NCI-H2107 treated with DMSO at 0.1 percent for 48 hours (cell line): Measurements from ENCODE around the gene CRYGS.
"Not testable (repeated sequence)": the region's sequence is repeated elsewhere in the genome, so short reads cannot be mapped to it uniquely, and the experiment has no call there.

Source experiments
- DNase-seq: peaks from one replicate; lab custom pipeline; 2025; ENCODE audit not compliant: unreplicated experiment; lab: John Stamatoyannopoulos, UW

The CRYGS gene

GRCh38 chr3:186544281-186544680, at the start of gene CRYGS:
TSS of gene CRYGS (minus strand) at chr3:186544380. CDS start at chr3:186544326, 54 bp downstream.
- no peak for DNase-seq

GRCh38 chr3:186593862-186594261, 49.7 kb upstream of the CRYGS start:
- no peak for DNase-seq

DNA sequence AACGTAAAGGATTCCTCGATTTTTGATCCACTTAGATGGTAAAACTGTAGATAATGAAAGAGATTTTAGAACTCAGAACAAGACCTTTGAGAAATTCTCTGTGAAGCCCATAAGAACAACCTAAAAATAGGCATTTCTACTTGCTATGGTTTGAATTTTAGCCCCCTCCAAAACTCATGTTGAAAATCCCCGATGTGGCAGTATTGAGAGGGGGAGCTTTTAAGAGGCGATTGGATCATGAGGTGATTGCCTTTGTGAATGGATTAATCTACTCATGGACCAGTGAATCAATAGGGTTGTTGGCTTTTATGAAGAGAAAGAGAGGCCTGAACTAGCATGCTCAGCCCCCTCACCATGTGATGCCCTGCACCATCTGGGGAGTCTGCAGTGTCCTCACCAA, 48.5 kb upstream of the CRYGS start:
- DNase-seq, result no peak

DNA sequence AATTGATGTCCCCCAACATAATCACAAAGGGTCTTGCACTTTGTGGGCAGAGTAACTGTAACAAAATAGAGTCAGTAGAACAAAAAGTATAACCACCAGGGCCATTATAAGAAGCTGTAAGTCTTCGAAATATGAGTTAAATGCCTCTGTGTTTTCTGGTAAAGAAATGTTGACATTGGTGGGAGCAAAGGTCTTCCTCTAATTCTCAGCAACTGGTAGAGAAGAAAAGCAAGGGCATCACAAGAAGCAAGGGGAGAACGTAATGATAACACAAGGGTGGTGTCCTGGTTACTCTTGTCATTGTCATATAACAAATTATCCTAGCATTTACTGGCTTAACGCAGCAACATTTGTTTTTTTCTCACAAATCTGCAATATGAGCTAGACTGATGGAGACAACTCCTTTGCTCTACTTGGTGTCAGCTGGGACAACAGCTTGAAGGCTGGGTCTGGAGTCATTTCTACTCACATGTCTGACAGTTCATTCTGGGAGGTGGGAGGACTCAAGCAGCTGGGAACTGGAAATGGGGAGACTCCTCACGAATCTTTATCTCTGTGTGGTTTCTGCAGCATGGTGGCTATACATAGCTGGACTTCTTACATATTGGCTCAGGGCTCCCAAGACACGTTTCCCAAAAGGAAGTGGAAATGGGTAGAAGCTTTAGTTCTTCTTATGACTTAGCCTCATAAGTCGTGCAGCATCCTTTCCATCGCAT, 46.6 kb upstream of the CRYGS start:
- no peak for DNase-seq

GRCh38 chr3:186589856-186590579, 45.8 kb upstream of the CRYGS start:
- DNase-seq, result peak; percentile 73

- DNase-seq, result no peak
Measured at GRCh38 chr3:186589121-186589520, 44.9 kb upstream of the CRYGS start.

DNA sequence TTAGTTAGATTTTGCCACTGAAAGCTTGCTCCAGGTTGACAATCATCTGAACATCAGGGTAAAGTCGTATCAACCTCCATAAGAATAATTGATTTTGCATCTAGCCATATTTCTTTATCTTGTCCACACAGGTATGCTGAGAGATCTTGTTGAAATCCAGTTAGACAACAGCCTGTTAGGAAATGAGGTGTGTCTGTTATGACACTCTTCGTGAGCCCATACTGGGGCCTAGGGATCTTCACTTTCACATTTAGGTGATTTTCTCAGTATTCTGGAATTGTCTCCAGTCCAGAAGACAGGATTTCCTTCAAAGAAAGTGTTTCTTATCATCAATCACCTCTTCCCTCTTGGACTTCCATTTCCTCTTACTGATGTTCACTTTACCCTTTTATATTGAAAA, 44.5 kb upstream of the CRYGS start:
- DNase-seq, result no peak

DNA sequence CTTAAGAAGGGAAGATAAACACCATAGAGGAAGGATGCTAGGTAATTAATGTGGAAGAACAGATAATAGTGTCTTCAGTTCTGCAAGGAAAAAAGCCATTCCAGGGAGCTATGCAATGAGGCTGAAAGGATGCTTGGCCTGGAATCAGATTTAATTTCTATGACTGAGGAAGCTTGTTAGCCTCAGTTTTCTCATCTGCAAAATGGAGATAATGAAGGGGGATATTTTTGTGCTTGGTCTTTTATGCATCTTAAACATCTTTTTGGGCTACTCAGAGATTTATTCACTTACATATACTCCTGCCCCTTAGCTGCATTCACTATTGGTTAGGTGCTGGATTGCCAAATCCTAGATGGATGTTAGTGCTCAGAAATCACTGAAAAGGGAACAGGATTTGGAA, 43.0 kb upstream of the CRYGS start:
- no peak for DNase-seq

DNA sequence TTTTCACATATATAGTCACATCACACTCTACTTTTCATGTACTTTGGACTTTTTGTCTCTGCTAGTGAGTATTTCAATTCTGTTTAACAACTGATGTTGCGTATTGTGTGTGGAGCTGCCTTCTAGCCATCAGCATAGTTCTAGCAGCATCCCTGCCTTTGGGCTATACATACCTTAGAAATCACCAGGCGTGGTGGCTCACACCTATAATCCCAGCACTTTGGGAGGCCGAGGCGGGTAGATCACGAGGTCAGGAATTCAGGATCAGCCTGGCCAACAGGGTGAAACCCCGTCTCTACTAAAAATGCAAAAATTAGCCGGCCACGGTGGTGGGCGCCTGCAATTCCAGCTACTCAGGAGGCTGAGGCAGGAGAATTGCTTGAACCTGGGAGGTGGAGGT, 42.1 kb upstream of the CRYGS start:
- DNase-seq, result not testable (repeated sequence)

- no peak for DNase-seq
Measured at GRCh38 chr3:186583831-186584230, 39.7 kb upstream of the CRYGS start.

DNA sequence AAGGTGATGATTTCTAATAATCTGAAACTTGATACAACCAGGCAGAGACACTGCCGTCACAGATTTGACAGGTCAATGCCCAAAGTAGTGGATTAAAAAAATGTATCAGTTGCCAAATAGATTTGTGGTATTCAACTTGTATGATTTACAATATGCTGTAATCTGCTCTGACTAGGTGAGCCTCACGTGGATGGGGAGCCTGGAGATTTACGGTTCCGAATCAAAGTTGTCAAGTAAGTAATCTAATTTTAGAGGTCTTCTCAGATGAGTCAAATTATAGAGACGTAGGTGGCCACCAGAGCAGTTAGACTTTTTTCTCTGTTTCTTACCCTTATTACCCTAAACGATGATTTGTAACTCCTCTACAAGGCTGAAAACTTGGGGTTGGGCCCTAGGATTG, 38.4 kb upstream of the CRYGS start:
- DNase-seq, result no peak

- no peak for DNase-seq
Measured at GRCh38 chr3:186580785-186581184, 36.6 kb upstream of the CRYGS start.

- DNase-seq, result no peak
Measured at GRCh38 chr3:186577521-186577920, 33.3 kb upstream of the CRYGS start.

GRCh38 chr3:186571644-186572013, 27.4 kb upstream of the CRYGS start:
- no peak for DNase-seq

DNA sequence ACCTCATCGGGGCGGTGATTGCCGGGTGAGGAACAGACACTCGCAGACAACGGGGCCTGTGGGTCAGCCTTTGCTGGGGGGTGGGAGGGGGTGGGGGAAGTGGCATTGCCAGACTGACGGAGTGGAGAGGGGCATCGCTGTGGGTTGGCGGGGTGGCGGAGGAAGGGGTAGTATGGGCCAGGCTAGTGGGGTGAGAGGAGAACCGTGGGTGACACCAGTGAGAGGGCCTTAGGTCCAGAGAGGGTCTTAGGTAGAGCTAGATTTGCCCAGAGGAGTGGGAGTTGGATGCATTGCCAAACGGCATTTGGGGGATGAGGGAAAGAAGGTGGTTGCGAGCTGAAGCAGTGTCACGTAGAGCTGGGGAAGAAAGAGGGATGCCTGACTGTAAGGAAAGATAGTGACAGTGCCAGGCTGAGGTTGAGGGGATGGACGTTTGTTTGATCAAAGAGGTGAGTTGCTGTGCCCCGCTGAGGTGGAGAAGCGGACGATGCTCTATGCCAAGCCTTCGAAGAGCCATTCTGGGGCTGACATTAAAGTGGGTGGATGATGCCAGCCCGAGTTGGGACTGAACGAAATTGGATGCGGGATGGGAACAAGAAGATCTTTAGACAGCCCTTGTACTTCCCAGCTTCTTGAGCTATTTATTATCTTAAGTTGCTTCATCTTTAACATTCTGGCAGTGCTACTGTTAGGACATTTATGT, 26.9 kb upstream of the CRYGS start:
- no peak for DNase-seq

DNA sequence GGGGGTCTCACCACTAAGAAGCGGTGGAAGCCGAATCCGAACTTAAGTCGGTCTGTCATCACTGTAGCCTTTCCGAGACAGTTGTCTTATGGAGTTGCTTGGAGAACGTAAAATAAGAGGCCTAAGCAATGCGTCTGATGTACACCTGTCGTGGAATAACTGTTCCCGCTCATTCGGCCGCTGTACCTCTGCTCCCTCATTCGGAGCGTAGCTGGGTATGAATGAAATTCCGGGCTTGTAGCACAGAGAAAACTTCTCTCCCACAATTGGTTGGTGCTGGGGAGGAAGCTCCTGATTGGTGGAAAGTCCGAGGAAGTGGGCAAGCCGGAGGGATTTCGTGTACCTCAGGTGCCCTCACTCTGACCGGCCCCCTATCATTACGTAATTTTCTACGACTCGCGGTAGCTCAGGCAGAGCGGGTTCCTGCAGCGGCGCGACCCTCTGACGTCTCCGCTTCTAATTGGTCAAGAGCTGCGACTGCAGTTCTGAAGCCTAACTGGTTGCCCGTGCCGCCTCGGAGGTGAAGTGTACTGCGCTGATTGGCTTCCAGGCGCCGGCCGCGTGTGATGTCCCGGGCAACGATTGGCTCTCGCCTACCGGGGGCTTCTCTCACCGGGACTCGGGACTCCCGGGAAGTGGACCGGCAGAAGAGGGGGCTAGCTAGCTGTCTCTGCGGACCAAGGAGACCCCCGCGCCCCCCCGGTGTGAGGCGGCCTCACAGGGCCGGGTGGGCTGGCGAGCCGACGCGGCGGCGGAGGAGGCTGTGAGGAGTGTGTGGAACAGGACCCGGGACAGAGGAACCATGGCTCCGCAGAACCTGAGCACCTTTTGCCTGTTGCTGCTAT, 26.1 kb upstream of the CRYGS start, which contains the start of gene DNAJB11:
DNAJB11 (plus strand) TSS at position 625 of the 845 bp plus-strand sequence; CDS start at position 803, 178 bp downstream.
- DNase-seq, result peak; percentile 100

GRCh38 chr3:186569779-186570095, 25.6 kb upstream of the CRYGS start:
- no peak for DNase-seq

DNA sequence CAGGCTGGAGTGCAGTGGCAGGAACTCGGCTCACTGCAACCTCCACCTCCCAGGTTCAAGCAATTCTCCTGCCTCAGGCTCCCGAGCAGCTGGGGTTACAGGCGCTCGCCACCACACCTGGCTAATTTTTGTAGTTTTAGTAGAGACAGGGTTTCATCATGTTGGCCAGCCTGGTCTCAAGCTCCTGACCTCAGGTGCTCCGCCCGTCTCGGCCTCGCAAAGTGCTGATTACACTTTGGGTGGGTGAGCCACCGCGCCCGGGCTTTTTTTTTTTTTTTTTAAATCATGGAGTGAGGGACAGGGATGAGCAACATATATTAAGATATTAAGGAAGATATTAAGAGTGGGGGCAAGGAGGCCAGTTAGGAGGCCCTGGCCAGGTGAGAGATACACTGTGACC, 25.2 kb upstream of the CRYGS start:
- not testable (repeated sequence) for DNase-seq

DNA sequence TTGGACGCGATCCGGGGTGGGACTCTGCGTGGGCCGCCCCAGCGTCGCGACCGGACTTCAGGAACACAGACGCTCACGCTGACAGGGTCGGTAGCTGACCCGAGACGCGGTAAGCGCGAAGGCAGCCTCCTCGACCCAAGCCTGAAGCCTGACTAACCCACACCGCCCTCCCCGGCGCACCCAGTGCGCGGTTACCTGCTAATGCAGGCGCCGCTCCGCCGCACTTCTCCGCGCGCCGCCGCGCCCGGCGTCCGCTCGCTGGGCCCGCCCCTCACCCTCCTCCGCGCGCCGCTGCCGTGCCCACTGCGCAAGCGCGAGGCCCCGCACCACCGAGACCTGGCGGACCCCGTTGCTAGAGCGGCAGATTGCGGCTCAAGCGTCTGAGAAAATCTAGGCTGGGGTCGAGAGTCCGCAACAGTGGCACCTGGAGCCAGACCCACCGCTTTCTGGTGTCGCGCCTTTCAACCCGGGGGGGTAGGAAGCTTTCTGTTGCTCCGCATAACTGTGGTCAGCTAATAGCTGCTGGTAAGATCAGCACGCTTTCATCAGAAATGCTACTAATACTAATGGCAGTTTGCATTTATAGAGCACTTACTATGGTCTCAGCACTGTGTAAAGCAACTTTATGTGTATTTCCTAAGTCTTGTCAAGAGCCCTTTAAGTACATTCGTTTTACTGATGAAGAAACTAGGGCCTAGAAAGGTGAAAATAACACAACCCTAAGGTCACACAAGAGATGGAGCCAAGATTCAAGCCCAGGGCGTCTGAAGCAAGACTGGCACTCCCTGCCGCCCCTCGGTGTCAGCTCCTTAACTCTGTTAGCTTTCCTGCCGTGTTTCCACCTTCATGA, 23.1 kb upstream of the CRYGS start, which contains the start of gene TBCCD1:
TBCCD1 (minus strand) TSS at position 268 of the 850 bp plus-strand sequence. CDS start 3,010 bp downstream, outside the sequence.
- DNase-seq, result peak; percentile 94

GRCh38 chr3:186566772-186567071, 22.5 kb upstream of the CRYGS start:
- DNase-seq, result peak; percentile 80
